ENCODE measurements around the gene TMEM239.

DNA sequence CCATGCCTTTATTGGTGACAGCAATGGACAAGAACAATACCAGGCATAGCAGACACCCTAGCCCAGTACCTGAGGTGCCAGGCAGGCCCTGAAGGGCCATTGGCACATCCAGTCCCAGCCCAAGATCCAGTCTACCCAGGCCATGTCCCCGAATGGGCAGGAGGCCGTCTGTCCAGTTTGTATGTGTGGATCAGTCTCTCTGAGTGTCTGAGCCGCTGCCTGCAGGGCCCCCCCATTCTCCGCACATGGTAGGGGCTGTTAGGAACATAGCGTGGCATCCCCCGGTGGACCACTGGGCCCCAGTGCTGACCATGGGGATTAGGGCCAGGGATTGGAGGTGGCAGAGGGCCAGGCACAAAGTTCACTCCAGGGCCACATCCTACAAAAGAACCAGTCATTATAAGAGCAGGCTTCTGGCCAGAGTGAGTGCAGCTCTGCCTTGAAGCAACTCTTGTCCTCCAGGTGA is 19.2 kb downstream of the TMEM239 start:
- TF ChIP-seq, protein P1, sequence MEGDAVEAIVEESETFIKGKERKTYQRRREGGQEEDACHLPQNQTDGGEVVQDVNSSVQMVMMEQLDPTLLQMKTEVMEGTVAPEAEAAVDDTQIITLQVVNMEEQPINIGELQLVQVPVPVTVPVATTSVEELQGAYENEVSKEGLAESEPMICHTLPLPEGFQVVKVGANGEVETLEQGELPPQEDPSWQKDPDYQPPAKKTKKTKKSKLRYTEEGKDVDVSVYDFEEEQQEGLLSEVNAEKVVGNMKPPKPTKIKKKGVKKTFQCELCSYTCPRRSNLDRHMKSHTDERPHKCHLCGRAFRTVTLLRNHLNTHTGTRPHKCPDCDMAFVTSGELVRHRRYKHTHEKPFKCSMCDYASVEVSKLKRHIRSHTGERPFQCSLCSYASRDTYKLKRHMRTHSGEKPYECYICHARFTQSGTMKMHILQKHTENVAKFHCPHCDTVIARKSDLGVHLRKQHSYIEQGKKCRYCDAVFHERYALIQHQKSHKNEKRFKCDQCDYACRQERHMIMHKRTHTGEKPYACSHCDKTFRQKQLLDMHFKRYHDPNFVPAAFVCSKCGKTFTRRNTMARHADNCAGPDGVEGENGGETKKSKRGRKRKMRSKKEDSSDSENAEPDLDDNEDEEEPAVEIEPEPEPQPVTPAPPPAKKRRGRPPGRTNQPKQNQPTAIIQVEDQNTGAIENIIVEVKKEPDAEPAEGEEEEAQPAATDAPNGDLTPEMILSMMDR (IDR thresholded peaks at IDR 0.05), result no peak
- TF ChIP-seq POLR2A (IDR thresholded peaks at IDR 0.05; ENCODE audit: low read depth), result no peak
- TF ChIP-seq POLR2AphosphoS5 (IDR thresholded peaks at IDR 0.05), result no peak
- TF ChIP-seq EP300 (IDR thresholded peaks at IDR 0.05), result no peak

Data from esophagus muscularis mucosa (tissue), 4 donors.